MM.1S (cell line): ENCODE data around the gene KIAA0513.

ENCODE experiments used
- EZH2 ChIP-seq: fragments of 300-600 bp; sonication (generic); optimal IDR thresholded peaks from 2 replicates; pipeline ENCODE3; 2017; ENCODE audit warnings: low read depth, mild to moderate bottlenecking, antibody characterized with exemption, low read length, mixed read lengths
- TF ChIP-seq, protein P1 (sequence below): fragments of 300-600 bp; sonication (generic); IDR thresholded peaks from 2 replicates; pipeline ENCODE4 v1.5.1; 2016; ENCODE audit warnings: antibody characterized with exemption, low read length, mixed read lengths

DNA sequence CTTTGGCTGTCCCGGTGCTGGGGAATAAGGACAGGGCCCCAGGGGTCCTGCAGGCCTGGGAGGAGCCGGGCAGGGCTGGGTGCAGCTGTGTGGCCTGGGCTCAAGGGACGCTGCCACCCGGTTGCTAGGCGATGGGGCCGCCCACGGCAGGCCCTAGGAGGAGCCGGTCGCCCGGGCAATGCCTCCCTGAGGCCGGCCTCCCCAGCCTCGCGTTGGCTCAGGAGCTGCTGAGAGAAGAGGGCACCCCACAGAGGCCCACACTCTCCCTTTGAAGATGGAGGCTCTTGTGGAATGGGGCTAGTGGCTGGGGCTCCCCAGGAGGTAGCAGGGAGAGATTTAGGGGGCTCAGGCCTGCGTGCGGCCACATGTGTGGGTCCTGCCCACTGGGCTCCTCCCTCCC is 84.8 kb downstream of the KIAA0513 start, which contains the start of gene CIBAR2:
- TF ChIP-seq, protein P1, sequence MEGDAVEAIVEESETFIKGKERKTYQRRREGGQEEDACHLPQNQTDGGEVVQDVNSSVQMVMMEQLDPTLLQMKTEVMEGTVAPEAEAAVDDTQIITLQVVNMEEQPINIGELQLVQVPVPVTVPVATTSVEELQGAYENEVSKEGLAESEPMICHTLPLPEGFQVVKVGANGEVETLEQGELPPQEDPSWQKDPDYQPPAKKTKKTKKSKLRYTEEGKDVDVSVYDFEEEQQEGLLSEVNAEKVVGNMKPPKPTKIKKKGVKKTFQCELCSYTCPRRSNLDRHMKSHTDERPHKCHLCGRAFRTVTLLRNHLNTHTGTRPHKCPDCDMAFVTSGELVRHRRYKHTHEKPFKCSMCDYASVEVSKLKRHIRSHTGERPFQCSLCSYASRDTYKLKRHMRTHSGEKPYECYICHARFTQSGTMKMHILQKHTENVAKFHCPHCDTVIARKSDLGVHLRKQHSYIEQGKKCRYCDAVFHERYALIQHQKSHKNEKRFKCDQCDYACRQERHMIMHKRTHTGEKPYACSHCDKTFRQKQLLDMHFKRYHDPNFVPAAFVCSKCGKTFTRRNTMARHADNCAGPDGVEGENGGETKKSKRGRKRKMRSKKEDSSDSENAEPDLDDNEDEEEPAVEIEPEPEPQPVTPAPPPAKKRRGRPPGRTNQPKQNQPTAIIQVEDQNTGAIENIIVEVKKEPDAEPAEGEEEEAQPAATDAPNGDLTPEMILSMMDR = no peak
- TF ChIP-seq EZH2 = no peak
